ENCODE measurements around the gene SULT1A2. TPM values are rescaled to one million over a fixed set of nuclear protein-coding genes. Genes with fewer than 3 reads are reported as not detected.
"Not testable (repeated sequence)": the region's sequence is repeated elsewhere in the genome, so short reads cannot be mapped to it uniquely, and the experiment has no call there.

SULT1A2 gene
- total RNA-seq, 4 donors from 2014 or later, result 0.79 to 5.0 (median 2.4) TPM

DNA sequence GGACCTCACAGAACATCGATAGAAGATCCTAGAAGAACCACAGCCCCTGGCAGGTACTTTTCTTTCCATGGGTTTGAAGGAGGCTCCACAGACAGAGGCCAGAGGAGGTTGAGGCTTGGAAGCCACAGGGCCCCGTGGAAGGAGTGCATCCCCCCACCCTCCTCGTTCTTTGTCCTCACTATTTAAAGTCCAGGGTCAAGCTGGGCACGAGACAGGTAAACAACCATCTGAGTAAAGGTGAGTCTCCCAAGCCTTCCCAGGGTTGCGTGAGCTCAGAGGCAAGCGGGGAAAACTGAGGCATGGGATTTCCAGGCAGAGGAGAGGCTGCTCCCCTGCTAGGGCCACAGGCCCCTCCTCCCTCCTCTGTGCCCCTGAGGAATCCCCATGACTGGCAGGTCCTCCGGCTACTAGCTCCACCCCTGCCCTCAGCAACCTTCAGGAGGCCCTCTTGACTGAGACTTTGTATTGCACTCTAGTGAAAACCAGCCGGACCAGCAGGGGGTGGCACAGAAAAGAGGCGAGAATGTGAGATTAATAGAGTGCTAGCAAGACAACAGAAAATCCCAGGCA lies 927 bp upstream of the SULT1A2 start:
- DNase-seq (ENCODE audit: low spot score) (no peak), ATAC-seq (ENCODE audit: low FRiP score) (no peak)
- TF ChIP-seq, protein P1, sequence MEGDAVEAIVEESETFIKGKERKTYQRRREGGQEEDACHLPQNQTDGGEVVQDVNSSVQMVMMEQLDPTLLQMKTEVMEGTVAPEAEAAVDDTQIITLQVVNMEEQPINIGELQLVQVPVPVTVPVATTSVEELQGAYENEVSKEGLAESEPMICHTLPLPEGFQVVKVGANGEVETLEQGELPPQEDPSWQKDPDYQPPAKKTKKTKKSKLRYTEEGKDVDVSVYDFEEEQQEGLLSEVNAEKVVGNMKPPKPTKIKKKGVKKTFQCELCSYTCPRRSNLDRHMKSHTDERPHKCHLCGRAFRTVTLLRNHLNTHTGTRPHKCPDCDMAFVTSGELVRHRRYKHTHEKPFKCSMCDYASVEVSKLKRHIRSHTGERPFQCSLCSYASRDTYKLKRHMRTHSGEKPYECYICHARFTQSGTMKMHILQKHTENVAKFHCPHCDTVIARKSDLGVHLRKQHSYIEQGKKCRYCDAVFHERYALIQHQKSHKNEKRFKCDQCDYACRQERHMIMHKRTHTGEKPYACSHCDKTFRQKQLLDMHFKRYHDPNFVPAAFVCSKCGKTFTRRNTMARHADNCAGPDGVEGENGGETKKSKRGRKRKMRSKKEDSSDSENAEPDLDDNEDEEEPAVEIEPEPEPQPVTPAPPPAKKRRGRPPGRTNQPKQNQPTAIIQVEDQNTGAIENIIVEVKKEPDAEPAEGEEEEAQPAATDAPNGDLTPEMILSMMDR (IDR thresholded peaks at IDR 0.05), result no peak

DNA sequence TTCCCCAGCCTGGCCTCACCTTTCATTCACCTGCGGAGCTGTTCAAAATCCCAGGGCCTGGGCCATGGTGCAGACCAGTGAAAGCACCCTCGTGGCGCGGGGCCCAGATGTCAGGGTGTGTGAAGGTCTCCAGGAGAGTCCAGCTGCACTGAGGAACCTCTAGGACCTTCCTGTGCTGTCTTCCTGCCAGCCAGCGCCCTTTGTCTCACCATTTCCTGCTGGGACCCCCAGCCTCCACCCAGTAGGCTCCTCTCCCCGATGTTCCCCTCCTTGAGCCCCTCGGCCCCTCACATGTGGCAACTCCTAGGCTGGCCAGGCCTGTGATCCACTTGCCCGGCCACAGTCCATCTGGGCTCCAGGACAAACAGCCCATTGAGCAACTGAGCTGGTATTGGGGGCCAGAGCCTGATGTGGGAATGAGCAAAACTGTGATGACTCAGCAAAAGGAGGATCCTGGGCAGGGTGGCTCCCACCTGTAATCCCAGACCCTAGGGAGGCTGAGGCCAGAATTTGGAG lies 677 bp downstream of the SULT1A2 start:
- ATAC-seq (ENCODE audit: low FRiP score) (no peak), DNase-seq (ENCODE audit: low spot score) (no peak)
- TF ChIP-seq, protein P1 (IDR thresholded peaks at IDR 0.05), result no peak

DNA sequence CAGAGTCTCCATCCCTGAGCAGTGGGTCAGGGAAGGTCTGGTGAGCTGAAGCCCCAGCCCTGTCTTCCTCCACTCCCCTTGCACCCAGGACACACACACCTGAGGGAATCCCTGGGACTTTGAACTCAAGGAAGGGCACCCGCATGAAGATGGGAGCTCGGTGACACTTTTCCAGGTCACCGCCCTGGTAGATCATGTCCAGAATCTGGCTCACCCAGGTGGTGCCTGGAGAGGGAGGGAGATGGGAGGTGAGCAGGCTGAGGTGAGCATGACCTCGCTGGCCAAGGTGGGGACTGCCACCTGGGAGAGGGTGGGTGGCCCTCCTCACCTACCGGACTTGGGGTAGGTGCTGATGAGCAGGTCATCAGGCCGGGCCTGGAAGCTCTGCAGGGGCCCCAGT lies 1.4 kb downstream of the SULT1A2 start:
- ATAC-seq (ENCODE audit: low FRiP score); DNase-seq (ENCODE audit: low spot score): not testable (repeated sequence)

DNA sequence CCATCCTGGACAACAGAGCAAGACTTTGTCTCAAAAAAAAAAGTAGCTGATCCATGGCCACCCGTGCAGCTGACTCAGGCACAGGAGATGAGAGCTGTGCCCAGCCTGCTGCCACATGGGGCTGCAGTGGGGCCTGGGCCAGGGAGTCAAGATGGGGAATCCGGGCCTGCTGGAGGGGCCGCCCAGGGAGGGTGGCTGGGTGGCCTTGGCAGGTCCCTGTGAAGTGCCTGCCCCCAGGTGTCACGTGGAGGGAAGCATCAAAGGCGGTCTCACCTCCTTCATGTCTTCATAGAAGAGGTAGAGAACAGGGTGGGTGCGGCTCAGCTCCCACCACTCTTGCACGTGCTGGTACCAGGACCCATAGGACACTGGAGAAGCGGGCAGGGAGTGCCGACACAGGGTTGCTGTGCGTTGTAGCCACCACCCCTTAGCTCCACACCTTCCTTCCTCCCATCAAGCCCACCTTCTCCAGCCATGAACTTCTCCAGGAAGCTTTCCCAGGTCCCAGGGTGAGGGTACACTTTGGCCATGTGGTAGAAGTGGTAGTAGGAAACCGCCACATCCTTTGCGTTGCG lies 3.8 kb downstream of the SULT1A2 start:
- TF ChIP-seq, protein P1 (IDR thresholded peaks at IDR 0.05), result no peak
- DNase-seq (ENCODE audit: low spot score) (no peak), ATAC-seq (ENCODE audit: low FRiP score) (no peak)

DNA sequence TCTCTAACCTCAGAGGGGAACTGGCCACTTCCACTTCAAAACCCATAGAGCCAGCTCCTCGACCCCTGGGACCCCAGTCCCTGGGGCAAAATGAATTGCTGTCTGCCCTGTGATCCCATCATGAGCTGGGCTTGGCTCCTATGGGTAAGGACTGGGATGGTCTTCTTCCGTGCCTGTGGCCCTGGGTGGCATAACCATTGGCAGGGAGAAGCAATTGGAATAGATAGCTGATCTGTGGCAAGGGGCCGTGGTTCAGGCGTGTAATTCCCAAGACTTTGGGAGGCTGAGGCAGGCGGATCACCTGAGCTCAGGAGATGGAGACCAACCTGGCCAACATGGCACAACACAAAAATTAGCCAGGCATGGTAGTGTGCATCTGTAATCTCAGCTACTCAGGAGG lies 4.3 kb downstream of the SULT1A2 start:
- TF ChIP-seq, protein P1 (IDR thresholded peaks at IDR 0.05), result no peak
- DNase-seq (ENCODE audit: low spot score), result no peak
- ATAC-seq (ENCODE audit: low FRiP score), result no peak

DNA sequence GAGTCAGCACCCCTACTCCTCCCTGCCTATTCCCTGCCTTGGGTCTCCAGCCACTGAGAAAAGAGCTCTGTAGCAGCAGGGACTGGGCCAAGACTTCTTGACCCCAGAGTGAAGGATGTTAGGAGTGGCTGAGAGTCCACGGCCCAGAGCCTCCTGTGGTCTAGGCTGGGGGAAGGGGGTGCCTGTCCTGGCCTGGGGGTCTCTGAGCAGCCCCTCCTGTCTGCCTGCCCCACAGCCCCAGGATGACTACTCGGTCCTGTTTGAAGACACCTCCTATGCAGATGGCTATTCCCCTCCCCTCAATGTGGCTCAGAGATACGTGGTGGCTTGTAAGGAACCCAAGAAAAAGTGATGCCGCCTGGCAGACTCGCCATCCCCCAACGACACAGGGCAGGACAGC lies 5.5 kb downstream of the SULT1A2 start:
- DNase-seq (ENCODE audit: low spot score) (no peak), ATAC-seq (ENCODE audit: low FRiP score) (no peak)
- TF ChIP-seq, protein P1 (IDR thresholded peaks at IDR 0.05), result no peak

DNA sequence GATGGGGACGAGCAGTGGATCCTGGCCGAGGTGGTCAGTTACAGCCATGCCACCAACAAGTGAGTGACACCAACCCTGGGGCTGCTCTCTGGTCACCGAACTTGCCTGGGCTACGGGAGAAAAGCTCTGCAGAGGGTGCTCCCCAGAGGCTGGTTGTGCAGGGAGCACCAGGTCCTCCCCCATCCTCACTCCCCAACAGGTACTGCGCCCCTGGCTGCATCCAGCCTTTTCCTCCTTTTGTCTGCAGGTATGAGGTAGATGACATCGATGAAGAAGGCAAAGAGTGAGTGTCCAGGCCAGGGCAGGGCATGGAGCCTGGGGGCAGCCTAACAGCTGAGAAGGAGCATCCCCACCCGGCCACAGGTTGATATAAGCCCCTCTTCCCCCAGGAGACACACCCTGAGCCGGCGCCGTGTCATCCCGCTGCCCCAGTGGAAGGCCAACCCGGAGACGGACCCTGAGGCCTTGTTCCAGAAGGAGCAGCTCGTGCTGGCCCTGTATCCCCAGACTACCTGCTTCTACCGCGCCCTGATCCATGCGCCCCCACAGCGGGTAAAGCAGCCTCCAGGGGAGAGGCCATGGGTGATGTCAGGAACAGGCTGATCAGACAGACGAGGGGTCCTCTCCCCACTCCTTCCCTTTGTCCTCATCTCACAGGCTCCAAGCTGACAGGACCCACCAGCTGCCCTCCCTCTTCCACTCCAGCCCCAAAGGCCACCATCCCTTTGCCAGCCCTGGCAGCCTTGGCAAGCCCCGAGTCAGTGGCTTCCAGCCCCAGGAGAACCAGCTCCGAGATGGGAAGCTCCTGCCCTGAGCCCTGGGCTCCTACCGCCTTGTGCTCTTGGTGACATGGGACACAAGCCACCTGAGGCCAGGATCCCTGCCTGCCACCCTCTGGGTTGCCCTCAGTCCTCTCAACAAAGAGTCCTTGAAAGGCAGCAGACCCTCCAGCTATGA lies 6.2 kb downstream of the SULT1A2 start:
- TF ChIP-seq, protein P1 (IDR thresholded peaks at IDR 0.05), result no peak
- ATAC-seq (ENCODE audit: low FRiP score), result no peak
- no peak for DNase-seq (ENCODE audit: low spot score)
